HCT116 (cell line): ENCODE measurements around the gene LYST. TPM values are rescaled to one million over a fixed set of nuclear protein-coding genes. Genes with fewer than 3 reads are reported as not detected.
"Not testable (repeated sequence)": the region's sequence is repeated elsewhere in the genome, so short reads cannot be mapped to it uniquely, and the experiment has no call there.

Experiments
- ATAC-seq: fragments of 200-7000 bp; cut with Tn5 transposase; 2 replicates; pipeline ENCODE4 v1.9.1; 2020; ENCODE audit warnings: mild to moderate bottlenecking, moderate library complexity
- BruUV-seq: library from RNA; stranded (reverse); fragments of 400-500 nt; replicated peaks from 2 replicates; lab custom pipeline; 2021; lab: Mats Ljungman, UMichigan
- CTCF ChIA-PET: fragments of 300-600 bp; sonication (Branson Sonifier 250); formaldehyde crosslinking; loops from one replicate; lab custom pipeline; 2021; ENCODE audit warnings: antibody characterized with exemption; lab: Charles Lee
- POLR2A ChIA-PET: fragments of 300-600, 350-600 bp; sonication (Branson Sonifier 250); formaldehyde crosslinking; loops from one replicate; lab custom pipeline; 2021; ENCODE audit warnings: antibody characterized with exemption; lab: Charles Lee
- RAD21 ChIA-PET, 2 experiments: fragments of 300-600 bp; sonication (Branson Sonifier 250); formaldehyde crosslinking; loops; one replicate each; lab custom pipeline; 2023; ENCODE audit warnings: low total read pairs in 2 of 2; ENCODE audit not compliant: uncharacterized antibody in 2 of 2, unreplicated experiment in 2 of 2, low non-redundant PET in 1 of 2; lab: Charles Lee
- DNase-seq: peaks from one replicate; pipeline ENCODE4 v3.0.0-alpha.2; 2010; ENCODE audit warnings: low read depth, low spot score
- H2AFZ ChIP-seq: fragments of 200-600 bp; shearing (Covaris generic), sonication (generic); 2 replicates; pipeline ENCODE4 v1.6.1; 2017; ENCODE audit warnings: low read depth, mixed run types, mixed read lengths, antibody characterized with exemption, low read length; ENCODE audit not compliant: poor library complexity, severe bottlenecking
- H3K27ac ChIP-seq: 2 replicates; pipeline ENCODE4 v1.5.1; 2012; ENCODE audit warnings: low read depth, low read length
- H3K27me3 ChIP-seq: fragments of 200-600 bp; sonication (generic); 2 replicates; pipeline ENCODE4 v1.6.1; 2016; ENCODE audit warnings: mixed run types, low read length, mixed read lengths; ENCODE audit not compliant: insufficient read depth
- H3K36me3 ChIP-seq, 2 experiments: fragments of 200-500 bp in 1 of 2; fragments of 200-600 bp in 1 of 2; sonication (Bioruptor generic) in 1 of 2; sonication (generic) in 1 of 2; 2 replicates each; pipeline versions ENCODE4 v1.5.1 to v1.6.1; 2014 to 2016; ENCODE audit warnings: low read length in 2 of 2, inconsistent platforms in 1 of 2, mixed read lengths in 1 of 2, mixed run types in 1 of 2; ENCODE audit not compliant: insufficient read depth in 2 of 2, control insufficient read depth in 1 of 2
- H3K4me1 ChIP-seq, 2 experiments: fragments of 200-600 bp in 1 of 2; sonication (generic) in 1 of 2; 2 replicates each; pipeline versions ENCODE4 v1.5.1 to v1.6.1; 2012 to 2017; ENCODE audit warnings: low read length in 2 of 2, inconsistent platforms in 1 of 2, mild to moderate bottlenecking in 1 of 2, mixed read lengths in 1 of 2, mixed run types in 1 of 2, moderate library complexity in 1 of 2; ENCODE audit not compliant: insufficient read depth in 2 of 2, control insufficient read depth in 1 of 2
- H3K4me2 ChIP-seq: fragments of 200-600 bp; sonication (generic); 2 replicates; pipeline ENCODE4 v1.6.1; 2017; ENCODE audit warnings: mixed run types, low read length, mixed read lengths
- H3K4me3 ChIP-seq, 2 experiments: fragments of 200-600 bp in 1 of 2; sonication (generic) in 1 of 2; replicated peaks in 1 of 2; 2 replicates each; pipeline ENCODE4 v1.5.1; 2011 to 2016; ENCODE audit warnings: low read length in 2 of 2, control low read depth in 1 of 2, low read depth in 1 of 2, mild to moderate bottlenecking in 1 of 2, mixed read lengths in 1 of 2, mixed run types in 1 of 2
- H3K79me2 ChIP-seq: fragments of 200-600 bp; sonication (generic); 2 replicates; pipeline ENCODE4 v1.6.1; 2017; ENCODE audit warnings: mild to moderate bottlenecking, mixed run types, low read length, moderate library complexity, mixed read lengths; ENCODE audit not compliant: insufficient read depth
- H3K9ac ChIP-seq: fragments of 200-600 bp; sonication (generic); 2 replicates; pipeline ENCODE4 v1.6.1; 2016; ENCODE audit warnings: low read length, mixed read lengths
- H3K9me2 ChIP-seq: fragments of 200-600 bp; sonication (generic), shearing (Covaris generic); 2 replicates; pipeline ENCODE4 v1.6.1; 2017; ENCODE audit warnings: mixed run types, mild to moderate bottlenecking, moderate library complexity; ENCODE audit not compliant: insufficient read depth
- H3K9me3 ChIP-seq, 2 experiments: fragments of 200-500 bp in 1 of 2; fragments of 200-600 bp in 1 of 2; sonication (Bioruptor generic) in 1 of 2; sonication (generic) in 1 of 2; 2 replicates each; pipeline ENCODE4 v1.6.1; 2014 to 2017; ENCODE audit warnings: low read length in 2 of 2, mixed read lengths in 2 of 2, inconsistent platforms in 1 of 2, low read depth in 1 of 2, mild to moderate bottlenecking in 1 of 2, mixed run types in 1 of 2, moderate library complexity in 1 of 2; ENCODE audit not compliant: control insufficient read depth in 1 of 2, insufficient read depth in 1 of 2
- H4K20me1 ChIP-seq: fragments of 200-600 bp; sonication (generic), shearing (Covaris generic); 2 replicates; pipeline ENCODE4 v1.6.1; 2017; ENCODE audit warnings: mixed run types, mild to moderate bottlenecking, moderate library complexity; ENCODE audit not compliant: insufficient read depth
- ATF3 ChIP-seq: IDR thresholded peaks from 2 replicates; pipeline ENCODE4 v1.6.1; 2012
- CEBPB ChIP-seq: IDR thresholded peaks from 2 replicates; pipeline ENCODE4 v1.6.1; 2012; ENCODE audit warnings: low read depth
- EGR1 ChIP-seq: IDR thresholded peaks from 2 replicates; pipeline ENCODE4 v1.6.1; 2012; ENCODE audit warnings: low read depth
- FOSL1 ChIP-seq: IDR thresholded peaks from 2 replicates; pipeline ENCODE4 v1.6.1; 2012; ENCODE audit warnings: low read depth
- MAX ChIP-seq: IDR thresholded peaks from 2 replicates; pipeline ENCODE4 v1.6.1; 2012
- REST ChIP-seq: IDR thresholded peaks from 2 replicates; pipeline ENCODE4 v1.6.1; 2012; ENCODE audit warnings: low read depth
- SP1 ChIP-seq: IDR thresholded peaks from 2 replicates; pipeline ENCODE4 v1.6.1; 2012; ENCODE audit warnings: low read depth
- ZNF274 ChIP-seq: fragments of 200-500 bp; sonication (Bioruptor generic); IDR thresholded peaks from 2 replicates; pipeline ENCODE4 v1.6.1; 2014; ENCODE audit warnings: mild to moderate bottlenecking, low read depth, low read length, inconsistent platforms
- intact Hi-C: fragments of 100-400 bp; cut with micrococcal nuclease; formaldehyde crosslinking; loops from 2 replicates; pipeline ENCODE4 v1.10.0; 2022
- total RNA-seq: library from RNA; stranded (reverse); gene quantifications from one replicate; pipeline ENCODE4 v1.2.1, GENCODE V29; 2021; ENCODE audit not compliant: unreplicated experiment

LYST gene
- total RNA-seq, 1 experiment from 2014 or later, result 6.6 TPM

GRCh38 chr1:235639226-235640205, 227.2 kb downstream of the LYST start:
- intact Hi-C loops, result no loop called here
- TF ChIP-seq REST (no peak), CEBPB (no peak), EGR1 (no peak), MAX (no peak), FOSL1 (no peak), ATF3 (no peak), SP1 (no peak), ZNF274 (no peak)
- RAD21 ChIA-PET, result no interaction called here
- Histone ChIP-seq H3K27me3 (no peaks in the 10 kb centered on the region), H3K9me3 (no peaks in the 10 kb centered on the region), H3K36me3 (no peaks in the 10 kb centered on the region), H3K4me2 (no peak overlapping the region), H3K79me2 (no peaks in the 10 kb centered on the region), H4K20me1 (no peaks in the 10 kb centered on the region), H3K9me2 (no peaks in the 10 kb centered on the region), H3K27ac (no peak overlapping the region), H3K9ac (no peak overlapping the region), H2AFZ (no peak overlapping the region), H3K4me1 (peaks cover 25 to 37% of the 10 kb centered on the region in 2 experiments), H3K4me3 (no peak overlapping the region)
- BruUV-seq, result no TSS peak
- POLR2A ChIA-PET, result no interaction called here
- CTCF ChIA-PET, result interaction anchor here (2.1 kb wide), 1 partner anchor 39 kb away, joined by 9 read pairs; no protein-coding TSS in a partner anchor
- DNase-seq (no peak), ATAC-seq (no peak)

- H2AFZ ChIP-seq, H3K27ac ChIP-seq, H3K79me2 ChIP-seq, CTCF ChIA-PET, BruUV-seq, RAD21 ChIA-PET, H3K36me3 ChIP-seq, ATAC-seq, H3K9me2 ChIP-seq, H3K9me3 ChIP-seq, H4K20me1 ChIP-seq, DNase-seq, POLR2A ChIA-PET, H3K4me2 ChIP-seq, H3K9ac ChIP-seq, H3K27me3 ChIP-seq, H3K4me3 ChIP-seq, intact Hi-C loops: not testable (repeated sequence)
- peaks cover 22 to 31% of the 10 kb centered on the region in 2 experiments for H3K4me1 ChIP-seq
Observed at GRCh38 chr1:235638612-235639011, 228.1 kb downstream of the LYST start.
